ENCODE measurements around the gene PABPN1L.

The PABPN1L gene

GRCh38 chr16:88841521-88842307 lies 24.7 kb downstream of the PABPN1L start:
- peak overlapping the region; percentile 13 for H2BK5ac ChIP-seq (ENCODE audit: low read length)
- H3K4me3 ChIP-seq (ENCODE audit: low read length in 2 of 2) = no peak overlapping the region
- no peak overlapping the region for H2BK12ac ChIP-seq (ENCODE audit: low read length)
- H3K4ac ChIP-seq (ENCODE audit: low read length) = no peak overlapping the region
- no CpG with 5 or more reads among the region's 40 CpGs for WGBS, 2 donors (ENCODE audit: extremely low coverage in 2 of 2, insufficient read length in 2 of 2, insufficient replicate concordance in 1 of 2)
- peaks cover 0 to 2% of the 10 kb centered on the region in 2 donors for H3K36me3 ChIP-seq (replicated peaks in 1 of 2; ENCODE audit: control insufficient read depth in 2 of 2, insufficient read depth in 2 of 2, low read length in 2 of 2)
- H2BK15ac ChIP-seq (ENCODE audit: low read length) = no peak overlapping the region
- peaks cover 8% of the 10 kb centered on the region for H3K79me1 ChIP-seq (ENCODE audit: low read depth, low read length)
- no peak overlapping the region for H4K8ac ChIP-seq (ENCODE audit: low read depth, low read length)
- no peak overlapping the region for H3K27ac ChIP-seq (replicated peaks; ENCODE audit: low read length)
- peak overlapping the region; percentile 47 for H3K14ac ChIP-seq (ENCODE audit: low read length)
- no peak overlapping the region for H2AK5ac ChIP-seq (ENCODE audit: low read depth, low read length)
- H4K91ac ChIP-seq (ENCODE audit: low read depth, low read length, poor library complexity) = no peak overlapping the region
- H2BK120ac ChIP-seq (ENCODE audit: low read depth, low read length) = no peak overlapping the region
- H3K9me3 ChIP-seq (replicated peaks in 1 of 2; ENCODE audit: control insufficient read depth in 2 of 2, insufficient read depth in 1 of 2, low read depth in 1 of 2, low read length in 2 of 2) = no peaks in the 10 kb centered on the region
- no peak overlapping the region for H2AFZ ChIP-seq (ENCODE audit: low read length)
- H3K9ac ChIP-seq (ENCODE audit: low read depth, low read length, poor library complexity) = no peak overlapping the region
- no peak overlapping the region for H3K23ac ChIP-seq (ENCODE audit: low read depth, low read length, poor library complexity)
- H3K4me2 ChIP-seq (ENCODE audit: insufficient read depth, low read length, poor library complexity, severe bottlenecking) = no peak overlapping the region
- no peaks in the 10 kb centered on the region for H3K4me1 ChIP-seq (ENCODE audit: control insufficient read depth in 2 of 2, insufficient read depth in 1 of 2, low read depth in 1 of 2, low read length in 2 of 2)
- H3K18ac ChIP-seq (ENCODE audit: low read length) = no peak overlapping the region
- H3K27me3 ChIP-seq (ENCODE audit: control insufficient read depth in 3 of 3, insufficient read depth in 3 of 3, low read depth in 1 of 3, low read length in 3 of 3) = no peaks in the 10 kb centered on the region
- DNase-seq (ENCODE audit: low spot score) = no peak

GRCh38 chr16:88840600-88841215 lies 25.8 kb downstream of the PABPN1L start:
- H2BK5ac ChIP-seq (ENCODE audit: low read length) = no peak overlapping the region
- no peaks in the 10 kb centered on the region for H3K9me3 ChIP-seq (replicated peaks in 1 of 2; ENCODE audit: control insufficient read depth in 2 of 2, insufficient read depth in 1 of 2, low read depth in 1 of 2, low read length in 2 of 2)

GRCh38 chr16:88839745-88840599 lies 26.5 kb downstream of the PABPN1L start:
- Histone ChIP-seq H2AK5ac (ENCODE audit: low read depth, low read length) (no peak overlapping the region), H3K27ac (replicated peaks; ENCODE audit: low read length) (no peak overlapping the region), H3K4ac (ENCODE audit: low read length) (no peak overlapping the region), H3K14ac (ENCODE audit: low read length) (no peak overlapping the region), H3K9ac (ENCODE audit: low read depth, low read length, poor library complexity) (no peak overlapping the region), H3K9me3 (replicated peaks in 1 of 2; ENCODE audit: control insufficient read depth in 2 of 2, insufficient read depth in 1 of 2, low read depth in 1 of 2, low read length in 2 of 2) (no peaks in the 10 kb centered on the region), H3K4me3 (ENCODE audit: low read length in 2 of 2) (no peak overlapping the region), H3K4me2 (ENCODE audit: insufficient read depth, low read length, poor library complexity, severe bottlenecking) (no peak overlapping the region), H3K79me1 (ENCODE audit: low read depth, low read length) (peaks cover 11% of the 10 kb centered on the region), H4K91ac (ENCODE audit: low read depth, low read length, poor library complexity) (no peak overlapping the region), H3K23ac (ENCODE audit: low read depth, low read length, poor library complexity) (peak overlapping the region; percentile 80), H2BK5ac (ENCODE audit: low read length) (no peak overlapping the region), H2AFZ (ENCODE audit: low read length) (no peak overlapping the region), H2BK15ac (ENCODE audit: low read length) (no peak overlapping the region), H4K8ac (ENCODE audit: low read depth, low read length) (no peak overlapping the region), H2BK12ac (ENCODE audit: low read length) (no peak overlapping the region), H2BK120ac (ENCODE audit: low read depth, low read length) (no peak overlapping the region), H3K36me3 (replicated peaks in 1 of 2; ENCODE audit: control insufficient read depth in 2 of 2, insufficient read depth in 2 of 2, low read length in 2 of 2) (peaks cover 0 to 7% of the 10 kb centered on the region in 2 donors), H3K18ac (ENCODE audit: low read length) (no peak overlapping the region), H3K27me3 (ENCODE audit: control insufficient read depth in 3 of 3, insufficient read depth in 3 of 3, low read depth in 1 of 3, low read length in 3 of 3) (no peaks in the 10 kb centered on the region), H3K4me1 (ENCODE audit: control insufficient read depth in 2 of 2, insufficient read depth in 1 of 2, low read depth in 1 of 2, low read length in 2 of 2) (no peaks in the 10 kb centered on the region)
- no CpG with 5 or more reads among the region's 24 CpGs for WGBS, 2 donors (ENCODE audit: extremely low coverage in 2 of 2, insufficient read length in 2 of 2, insufficient replicate concordance in 1 of 2)
- DNase-seq (ENCODE audit: low spot score) = no peak

More at GRCh38 chr16:88840600-88841215, 25.8 kb downstream of the PABPN1L start:
- Histone ChIP-seq H2BK12ac (ENCODE audit: low read length) (no peak overlapping the region), H3K9ac (ENCODE audit: low read depth, low read length, poor library complexity) (no peak overlapping the region), H3K79me1 (ENCODE audit: low read depth, low read length) (peaks cover 9% of the 10 kb centered on the region), H2AFZ (ENCODE audit: low read length) (no peak overlapping the region), H3K23ac (ENCODE audit: low read depth, low read length, poor library complexity) (no peak overlapping the region), H3K4ac (ENCODE audit: low read length) (no peak overlapping the region), H4K8ac (ENCODE audit: low read depth, low read length) (no peak overlapping the region), H3K18ac (ENCODE audit: low read length) (no peak overlapping the region), H2BK15ac (ENCODE audit: low read length) (no peak overlapping the region), H3K36me3 (replicated peaks in 1 of 2; ENCODE audit: control insufficient read depth in 2 of 2, insufficient read depth in 2 of 2, low read length in 2 of 2) (peaks cover 0 to 2% of the 10 kb centered on the region in 2 donors), H3K27me3 (ENCODE audit: control insufficient read depth in 3 of 3, insufficient read depth in 3 of 3, low read depth in 1 of 3, low read length in 3 of 3) (no peaks in the 10 kb centered on the region), H3K27ac (replicated peaks; ENCODE audit: low read length) (no peak overlapping the region), H4K91ac (ENCODE audit: low read depth, low read length, poor library complexity) (no peak overlapping the region), H3K4me2 (ENCODE audit: insufficient read depth, low read length, poor library complexity, severe bottlenecking) (no peak overlapping the region), H3K4me1 (ENCODE audit: control insufficient read depth in 2 of 2, insufficient read depth in 1 of 2, low read depth in 1 of 2, low read length in 2 of 2) (no peaks in the 10 kb centered on the region), H2BK120ac (ENCODE audit: low read depth, low read length) (no peak overlapping the region), H3K14ac (ENCODE audit: low read length) (no peak overlapping the region), H3K4me3 (ENCODE audit: low read length in 2 of 2) (no peak overlapping the region), H2AK5ac (ENCODE audit: low read depth, low read length) (no peak overlapping the region)
- no peak for DNase-seq (ENCODE audit: low spot score)
- WGBS, 2 donors (ENCODE audit: extremely low coverage in 2 of 2, insufficient read length in 2 of 2, insufficient replicate concordance in 1 of 2) = no CpG with 5 or more reads among the region's 30 CpGs
